ENCODE data around the gene MIF4GD.
"Not testable (repeated sequence)": the region's sequence is repeated elsewhere in the genome, so short reads cannot be mapped to it uniquely, and the experiment has no call there.

The MIF4GD gene

GRCh38 chr17:75288359-75288758 lies 17.3 kb upstream of the MIF4GD start:
- DNase-seq, result no peak

- no peak for DNase-seq
Observed at GRCh38 chr17:75287221-75287620, 16.2 kb upstream of the MIF4GD start.

GRCh38 chr17:75285123-75285522 lies 14.1 kb upstream of the MIF4GD start:
- no peak for DNase-seq

GRCh38 chr17:75280189-75280588 lies 9.2 kb upstream of the MIF4GD start:
- not testable (repeated sequence) for DNase-seq

- no peak for DNase-seq
Observed at GRCh38 chr17:75277664-75278071, 6.6 kb upstream of the MIF4GD start.

- DNase-seq, result no peak
Observed at GRCh38 chr17:75273977-75274708, 3.1 kb upstream of the MIF4GD start.

GRCh38 chr17:75272848-75273184 lies 1.8 kb upstream of the MIF4GD start:
- DNase-seq, result no peak

GRCh38 chr17:75271955-75272847 lies 1.2 kb upstream of the MIF4GD start:
- DNase-seq, result peak in 1 of 2 donors; percentile 35

GRCh38 chr17:75271233-75271954 lies 363 bp upstream of the MIF4GD start:
- peak; percentile 88 to 91 for DNase-seq

GRCh38 chr17:75270218-75270965 lies 639 bp downstream of the MIF4GD start:
- DNase-seq, result peak; percentile 58 to 74

GRCh38 chr17:75269844-75270217 lies 1.2 kb downstream of the MIF4GD start:
- peak in 1 of 2 donors; percentile 33 for DNase-seq

GRCh38 chr17:75267411-75268232 lies 3.4 kb downstream of the MIF4GD start:
- no peak for DNase-seq

- DNase-seq, result no peak
Observed at GRCh38 chr17:75267153-75267410, 3.9 kb downstream of the MIF4GD start.

GRCh38 chr17:75266316-75267152 lies 4.5 kb downstream of the MIF4GD start:
- DNase-seq, result no peak

- no peak for DNase-seq
Observed at GRCh38 chr17:75265614-75266315, 5.3 kb downstream of the MIF4GD start.

- no peak for DNase-seq
Observed at GRCh38 chr17:75263055-75263454, 8.0 kb downstream of the MIF4GD start.

GRCh38 chr17:75262112-75262606 lies 8.9 kb downstream of the MIF4GD start:
- DNase-seq, result no peak

- DNase-seq, result peak; percentile 96 to 97
Observed at GRCh38 chr17:75261336-75262111, 9.5 kb downstream of the MIF4GD start, which contains the start of the genes GGA3 and MRPS7. Gene GGA3, minus strand, starts transcription at chr17:75261606. Its CDS starts 19 bp downstream, at chr17:75261587. Gene MRPS7, plus strand, starts transcription at chr17:75261879. Its CDS starts 22 bp downstream, at chr17:75261901.

GRCh38 chr17:75260641-75261335 lies 10.2 kb downstream of the MIF4GD start:
- DNase-seq, result peak; percentile 55 to 66
